Measurements from ENCODE around the gene DDX55.

DNA sequence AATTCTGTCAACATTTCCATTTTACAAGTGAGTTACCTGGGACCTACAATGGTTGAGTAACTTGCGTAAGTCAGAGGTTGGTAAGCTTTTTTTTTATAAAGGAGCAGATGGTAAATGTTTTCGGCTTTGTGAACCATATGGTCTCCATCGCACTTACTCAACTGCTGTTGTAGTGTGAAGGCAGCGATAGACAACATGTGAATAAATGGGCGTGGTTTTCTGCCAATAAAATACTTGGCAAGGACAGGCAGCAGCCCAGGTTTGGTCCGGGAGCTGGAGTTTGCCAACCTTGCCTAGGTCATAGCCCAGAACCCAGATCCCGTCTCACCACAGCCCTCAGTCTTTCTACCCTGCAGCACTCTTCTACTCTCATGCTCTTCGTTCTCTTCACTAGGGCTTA lies 6.3 kb downstream of the DDX55 start:
- TF ChIP-seq EZH2 (IDR thresholded peaks at IDR 0.05; ENCODE audit: insufficient read depth, poor library complexity, severe bottlenecking) (no peak), EZH2phosphoT487 (IDR thresholded peaks at IDR 0.05; ENCODE audit: insufficient read depth, low read depth) (no peak)

Measured in GM23248 (cell line).